ENCODE data around the gene DNAH14. TPM values are rescaled to one million over a fixed set of nuclear protein-coding genes. Genes with fewer than 3 reads are reported as not detected.
A peak's percentile ranks its signal among the peaks of the same experiment; 100 is the strongest.
"Not testable (repeated sequence)": the region's sequence is repeated elsewhere in the genome, so short reads cannot be mapped to it uniquely, and the experiment has no call there.

Gene DNAH14
- total and polyA plus RNA-seq, 2 experiments from 2014 or later, result 14.7 to 46.1 TPM

GRCh38 chr1:224882264-224882663, 47.2 kb upstream of the DNAH14 start:
- H3K27ac ChIP-seq, result no peak overlapping the region
- H4K20me1 ChIP-seq (ENCODE audit: insufficient read depth, poor library complexity, severe bottlenecking), result no peaks in the 10 kb centered on the region
- H3K9me2 ChIP-seq (replicated peaks; ENCODE audit: insufficient read depth), result no peaks in the 10 kb centered on the region
- H3K9me3 ChIP-seq (ENCODE audit: low read depth), result no peaks in the 10 kb centered on the region
- DNase-seq (ENCODE audit: low spot score), result no peak
- H2AFZ ChIP-seq, result no peak overlapping the region
- H3K4me2 ChIP-seq, result no peak overlapping the region
- H3K79me2 ChIP-seq, result no peaks in the 10 kb centered on the region
- H3K27me3 ChIP-seq, result no peaks in the 10 kb centered on the region
- TF ChIP-seq, protein P1, sequence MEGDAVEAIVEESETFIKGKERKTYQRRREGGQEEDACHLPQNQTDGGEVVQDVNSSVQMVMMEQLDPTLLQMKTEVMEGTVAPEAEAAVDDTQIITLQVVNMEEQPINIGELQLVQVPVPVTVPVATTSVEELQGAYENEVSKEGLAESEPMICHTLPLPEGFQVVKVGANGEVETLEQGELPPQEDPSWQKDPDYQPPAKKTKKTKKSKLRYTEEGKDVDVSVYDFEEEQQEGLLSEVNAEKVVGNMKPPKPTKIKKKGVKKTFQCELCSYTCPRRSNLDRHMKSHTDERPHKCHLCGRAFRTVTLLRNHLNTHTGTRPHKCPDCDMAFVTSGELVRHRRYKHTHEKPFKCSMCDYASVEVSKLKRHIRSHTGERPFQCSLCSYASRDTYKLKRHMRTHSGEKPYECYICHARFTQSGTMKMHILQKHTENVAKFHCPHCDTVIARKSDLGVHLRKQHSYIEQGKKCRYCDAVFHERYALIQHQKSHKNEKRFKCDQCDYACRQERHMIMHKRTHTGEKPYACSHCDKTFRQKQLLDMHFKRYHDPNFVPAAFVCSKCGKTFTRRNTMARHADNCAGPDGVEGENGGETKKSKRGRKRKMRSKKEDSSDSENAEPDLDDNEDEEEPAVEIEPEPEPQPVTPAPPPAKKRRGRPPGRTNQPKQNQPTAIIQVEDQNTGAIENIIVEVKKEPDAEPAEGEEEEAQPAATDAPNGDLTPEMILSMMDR (IDR thresholded peaks at IDR 0.05; ENCODE audit: poor library complexity), result no peak
- TF ChIP-seq EZH2phosphoT487 (IDR thresholded peaks at IDR 0.05; ENCODE audit: low read depth, severe bottlenecking, unreplicated experiment) (no peak), EZH2 (IDR thresholded peaks at IDR 0.05; ENCODE audit: borderline replicate concordance) (no peak)
- no peak overlapping the region for H3K4me3 ChIP-seq
- no peaks in the 10 kb centered on the region for H3K36me3 ChIP-seq (replicated peaks; ENCODE audit: insufficient read depth, low read depth)
- peaks cover 54% of the 10 kb centered on the region for H3K4me1 ChIP-seq (ENCODE audit: insufficient read depth)
- WGBS (ENCODE audit: low lambda C conversion rate, missing lambda C conversion rate), result 53% methylated on average over 4 of the region's 4 CpGs

DNA sequence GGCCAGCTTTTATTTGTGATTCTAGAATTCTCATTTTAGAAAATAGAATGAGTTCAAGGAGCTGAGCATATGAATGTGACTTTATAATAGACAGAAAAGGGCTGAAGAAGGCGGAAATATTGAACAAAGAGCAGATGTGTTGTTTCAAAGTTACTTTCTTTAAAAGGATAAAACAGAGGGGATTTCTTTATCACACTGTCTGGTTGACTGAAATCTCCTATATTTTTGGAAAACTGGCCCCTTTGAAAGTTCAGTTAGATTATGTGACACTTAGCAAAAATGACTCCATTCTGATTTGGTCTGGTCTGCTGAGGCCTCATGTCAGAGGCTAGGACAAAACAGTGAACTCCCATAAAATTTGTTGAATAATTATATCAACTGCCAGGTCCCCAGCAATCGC, 46.4 kb upstream of the DNAH14 start:
- peak overlapping the region; percentile 12 for H3K27ac ChIP-seq
- H3K4me2 ChIP-seq, result peak overlapping the region; percentile 31
- no peaks in the 10 kb centered on the region for H3K27me3 ChIP-seq
- peaks cover 54% of the 10 kb centered on the region for H3K4me1 ChIP-seq (ENCODE audit: insufficient read depth)
- H3K9me2 ChIP-seq (replicated peaks; ENCODE audit: insufficient read depth), result no peaks in the 10 kb centered on the region
- no peaks in the 10 kb centered on the region for H3K9me3 ChIP-seq (ENCODE audit: low read depth)
- no peak for DNase-seq (ENCODE audit: low spot score)
- no peaks in the 10 kb centered on the region for H3K79me2 ChIP-seq
- TF ChIP-seq EZH2 (IDR thresholded peaks at IDR 0.05; ENCODE audit: borderline replicate concordance), result no peak
- TF ChIP-seq, protein P1 (IDR thresholded peaks at IDR 0.05; ENCODE audit: poor library complexity), result no peak
- no peak for TF ChIP-seq EZH2phosphoT487 (IDR thresholded peaks at IDR 0.05; ENCODE audit: low read depth, severe bottlenecking, unreplicated experiment)
- no peaks in the 10 kb centered on the region for H3K36me3 ChIP-seq (replicated peaks; ENCODE audit: insufficient read depth, low read depth)
- H3K4me3 ChIP-seq, result no peak overlapping the region
- 63% methylated on average over 2 of the region's 2 CpGs for WGBS (ENCODE audit: low lambda C conversion rate, missing lambda C conversion rate)
- no peaks in the 10 kb centered on the region for H4K20me1 ChIP-seq (ENCODE audit: insufficient read depth, poor library complexity, severe bottlenecking)
- H2AFZ ChIP-seq, result no peak overlapping the region

DNA sequence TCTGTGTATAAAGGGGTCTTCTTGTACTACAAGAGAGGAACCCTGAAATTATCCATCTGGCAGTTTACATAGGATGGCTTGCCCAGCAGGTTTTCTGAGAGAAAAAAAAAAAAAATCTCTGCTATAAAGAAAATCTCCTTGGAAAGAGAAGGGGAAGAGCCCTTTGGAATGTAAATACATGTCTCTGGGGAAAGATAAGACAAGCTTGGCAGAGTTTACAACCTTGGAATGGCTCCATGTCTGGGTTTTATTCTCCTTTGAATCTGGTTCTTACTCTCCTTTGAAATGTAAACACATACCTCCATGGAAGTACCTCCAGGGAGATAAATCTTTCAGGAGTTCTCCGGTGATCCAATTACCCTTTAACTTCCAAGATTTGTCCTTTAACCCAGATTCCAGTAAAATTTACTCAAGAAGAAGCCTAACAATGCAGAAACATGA, 45.1 kb upstream of the DNAH14 start:
- WGBS (ENCODE audit: low lambda C conversion rate, missing lambda C conversion rate), result 0% methylated on average over 1 of the region's 1 CpG
- peak overlapping the region; percentile 24 for H3K27ac ChIP-seq
- peak; percentile 69 for DNase-seq (ENCODE audit: low spot score)
- H3K36me3 ChIP-seq (replicated peaks; ENCODE audit: insufficient read depth, low read depth), result no peaks in the 10 kb centered on the region
- H4K20me1 ChIP-seq (ENCODE audit: insufficient read depth, poor library complexity, severe bottlenecking), result no peaks in the 10 kb centered on the region
- H3K9me3 ChIP-seq (ENCODE audit: low read depth), result no peaks in the 10 kb centered on the region
- TF ChIP-seq, protein P1 (IDR thresholded peaks at IDR 0.05; ENCODE audit: poor library complexity), result no peak
- TF ChIP-seq EZH2phosphoT487 (IDR thresholded peaks at IDR 0.05; ENCODE audit: low read depth, severe bottlenecking, unreplicated experiment) (no peak), EZH2 (IDR thresholded peaks at IDR 0.05; ENCODE audit: borderline replicate concordance) (no peak)
- no peak overlapping the region for H2AFZ ChIP-seq
- H3K27me3 ChIP-seq, result no peaks in the 10 kb centered on the region
- no peaks in the 10 kb centered on the region for H3K9me2 ChIP-seq (replicated peaks; ENCODE audit: insufficient read depth)
- peak overlapping the region; percentile 31 for H3K4me2 ChIP-seq
- H3K79me2 ChIP-seq, result no peaks in the 10 kb centered on the region
- H3K4me1 ChIP-seq (ENCODE audit: insufficient read depth), result peaks cover 50% of the 10 kb centered on the region
- H3K4me3 ChIP-seq, result no peak overlapping the region

GRCh38 chr1:224885376-224885775, 44.1 kb upstream of the DNAH14 start:
- H3K4me2 ChIP-seq; H3K36me3 ChIP-seq (replicated peaks; ENCODE audit: insufficient read depth, low read depth); H3K9me3 ChIP-seq (ENCODE audit: low read depth); H3K4me3 ChIP-seq; H3K9me2 ChIP-seq (replicated peaks; ENCODE audit: insufficient read depth); H3K27ac ChIP-seq; H3K79me2 ChIP-seq; H3K27me3 ChIP-seq; H2AFZ ChIP-seq; H4K20me1 ChIP-seq (ENCODE audit: insufficient read depth, poor library complexity, severe bottlenecking); DNase-seq (ENCODE audit: low spot score): not testable (repeated sequence)
- 95% methylated on average over 2 of the region's 2 CpGs for WGBS (ENCODE audit: low lambda C conversion rate, missing lambda C conversion rate)
- H3K4me1 ChIP-seq (ENCODE audit: insufficient read depth), result peaks cover 40% of the 10 kb centered on the region
